Suprapubic skin (tissue), 4 donors: ENCODE data around the gene HEXD.

ENCODE experiments used
- CTCF ChIP-seq, 2 donors: fragments of 200-600 bp in 1 of 2; fragments of 450-650 bp in 1 of 2; sonication (generic) in 1 of 2; IDR thresholded peaks; one replicate each; pipeline ENCODE4 v1.5.1; 2016 to 2019; ENCODE audit warnings: antibody characterized with exemption in 2 of 2, mild to moderate bottlenecking in 1 of 2, moderate library complexity in 1 of 2
- EP300 ChIP-seq: sonication (generic); formaldehyde crosslinking; IDR thresholded peaks from one replicate; pipeline ENCODE4 v1.6.1; 2017; ENCODE audit warnings: antibody characterized with exemption
- POLR2A ChIP-seq, 2 donors: fragments of 450-650 bp; IDR thresholded peaks; one replicate each; pipeline ENCODE4 v1.6.1; 2017; ENCODE audit warnings: antibody characterized with exemption in 2 of 2, mild to moderate bottlenecking in 2 of 2, moderate library complexity in 2 of 2
- POLR2AphosphoS5 ChIP-seq, 3 donors: sonication (generic); formaldehyde crosslinking; IDR thresholded peaks; one replicate each; pipeline ENCODE4 v1.6.1; 2017; ENCODE audit warnings: antibody characterized with exemption in 3 of 3

DNA sequence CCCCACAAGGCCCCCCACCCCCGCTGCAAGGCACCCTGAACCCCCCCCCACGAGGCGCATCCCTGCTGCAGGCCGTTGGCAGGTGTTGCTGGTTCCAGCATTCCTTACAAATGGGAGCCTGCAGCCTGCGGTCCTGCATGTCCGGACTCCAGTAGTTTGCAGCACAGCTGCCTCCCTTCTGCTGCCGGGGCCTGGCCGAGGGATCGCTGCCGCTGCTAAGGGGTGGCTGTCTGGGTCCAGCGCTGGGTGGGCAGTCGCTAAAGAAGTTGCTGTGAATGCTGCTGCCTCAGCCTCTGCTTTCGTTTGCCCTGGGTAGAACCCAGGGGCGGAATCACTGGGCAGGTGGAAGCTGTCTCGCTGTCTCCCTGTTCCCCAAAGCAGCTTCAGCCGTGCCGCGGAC is 34.7 kb upstream of the HEXD start:
- no peak for TF ChIP-seq CTCF (IDR thresholded peaks at IDR 0.05)
- no peak for TF ChIP-seq EP300
- TF ChIP-seq POLR2A (IDR thresholded peaks at IDR 0.05) = no peak
- no peak for TF ChIP-seq POLR2AphosphoS5 (IDR thresholded peaks at IDR 0.05)
